ENCODE data around the gene IFNL2. TPM values are rescaled to one million over a fixed set of nuclear protein-coding genes. Genes with fewer than 3 reads are reported as not detected.
"Not testable (repeated sequence)": the region's sequence is repeated elsewhere in the genome, so short reads cannot be mapped to it uniquely, and the experiment has no call there.

Gene IFNL2
- total RNA-seq, 1 donor from 2014 or later, result not detected

- no peak for TF ChIP-seq CTCF (IDR thresholded peaks at IDR 0.05)
- peak; percentile 86 for TF ChIP-seq EZH2 (IDR thresholded peaks at IDR 0.05)
- Mint-ChIP-seq H3K36me3 (peaks cover 6% of the 10 kb centered on the region), H3K27ac (no peak overlapping the region), H3K9me3 (peaks cover 2% of the 10 kb centered on the region), H3K4me3 (peak overlapping the region; percentile 76), H3K27me3 (ENCODE audit: insufficient read depth, low read depth) (peaks cover 32% of the 10 kb centered on the region), H3K4me1 (peaks cover 28% of the 10 kb centered on the region)
- Histone ChIP-seq H3K4me3 (peak overlapping the region; percentile 72), H3K36me3 (no peaks in the 10 kb centered on the region), H4K20me1 (ENCODE audit: low read depth) (peaks cover 28% of the 10 kb centered on the region), H3K4me1 (peaks cover 12% of the 10 kb centered on the region), H3F3A (ENCODE audit: low read depth) (peaks cover 29% of the 10 kb centered on the region), H3K79me2 (ENCODE audit: low read depth) (no peaks in the 10 kb centered on the region), H3K27me3 (peaks cover 64% of the 10 kb centered on the region), H3K4me2 (peak overlapping the region; percentile 87), H3K9me3 (ENCODE audit: low read depth) (no peaks in the 10 kb centered on the region), H3K27ac (no peak overlapping the region), H3K9ac (no peak overlapping the region), H2AFZ (replicated peaks) (peak overlapping the region; percentile 94)
- peak; percentile 93 for DNase-seq (ENCODE audit: low spot score)
Measured at GRCh38 chr19:39307046-39307821, 39.0 kb downstream of the IFNL2 start.

- H3K4me3 ChIP-seq, result peak overlapping the region; percentile 72
- H3K4me3 Mint-ChIP-seq, result peak overlapping the region; percentile 66
Measured at GRCh38 chr19:39307822-39308530, 39.8 kb downstream of the IFNL2 start.

GRCh38 chr19:39308531-39309304 is 40.5 kb downstream of the IFNL2 start:
- Histone ChIP-seq H3K4me1 (peaks cover 12% of the 10 kb centered on the region), H3K4me2 (no peak overlapping the region), H3K36me3 (no peaks in the 10 kb centered on the region), H4K20me1 (ENCODE audit: low read depth) (peaks cover 28% of the 10 kb centered on the region), H3K27ac (no peak overlapping the region), H3K4me3 (peak overlapping the region; percentile 72), H3K9me3 (ENCODE audit: low read depth) (no peaks in the 10 kb centered on the region), H3K79me2 (ENCODE audit: low read depth) (no peaks in the 10 kb centered on the region), H3K27me3 (peaks cover 54% of the 10 kb centered on the region), H2AFZ (replicated peaks) (no peak overlapping the region), H3F3A (ENCODE audit: low read depth) (peaks cover 29% of the 10 kb centered on the region), H3K9ac (no peak overlapping the region)
- Mint-ChIP-seq H3K4me3 (peak overlapping the region; percentile 66), H3K36me3 (peaks cover 9% of the 10 kb centered on the region), H3K9me3 (peaks cover 2% of the 10 kb centered on the region), H3K27me3 (ENCODE audit: insufficient read depth, low read depth) (peaks cover 31% of the 10 kb centered on the region), H3K27ac (no peak overlapping the region), H3K4me1 (peaks cover 22% of the 10 kb centered on the region)
- DNase-seq (ENCODE audit: low spot score), result peak; percentile 75
- TF ChIP-seq EZH2 (IDR thresholded peaks at IDR 0.05) (no peak), CTCF (IDR thresholded peaks at IDR 0.05) (no peak), EZH2phosphoT487 (IDR thresholded peaks at IDR 0.05) (no peak)

More at GRCh38 chr19:39307822-39308530, 39.8 kb downstream of the IFNL2 start:
- no peaks in the 10 kb centered on the region for H3K79me2 ChIP-seq (ENCODE audit: low read depth)
- Mint-ChIP-seq H3K4me1 (peaks cover 28% of the 10 kb centered on the region), H3K27ac (no peak overlapping the region), H3K36me3 (peaks cover 6% of the 10 kb centered on the region), H3K9me3 (peaks cover 2% of the 10 kb centered on the region), H3K27me3 (ENCODE audit: insufficient read depth, low read depth) (peaks cover 32% of the 10 kb centered on the region)
- peak overlapping the region; percentile 94 for H2AFZ ChIP-seq (replicated peaks)
- no peak overlapping the region for H3K9ac ChIP-seq
- TF ChIP-seq CTCF (IDR thresholded peaks at IDR 0.05) (peak; percentile 30), EZH2 (IDR thresholded peaks at IDR 0.05) (peak; percentile 84), EZH2phosphoT487 (IDR thresholded peaks at IDR 0.05) (peak; percentile 78)
- H3F3A ChIP-seq (ENCODE audit: low read depth), result peaks cover 29% of the 10 kb centered on the region
- H3K9me3 ChIP-seq (ENCODE audit: low read depth), result no peaks in the 10 kb centered on the region
- peak overlapping the region; percentile 87 for H3K4me2 ChIP-seq
- DNase-seq (ENCODE audit: low spot score), result peak; percentile 68
- H3K4me1 ChIP-seq, result peaks cover 12% of the 10 kb centered on the region
- peaks cover 28% of the 10 kb centered on the region for H4K20me1 ChIP-seq (ENCODE audit: low read depth)
- no peak overlapping the region for H3K27ac ChIP-seq
- H3K36me3 ChIP-seq, result no peaks in the 10 kb centered on the region
- peaks cover 62% of the 10 kb centered on the region for H3K27me3 ChIP-seq

GRCh38 chr19:39309305-39309670 is 41.1 kb downstream of the IFNL2 start:
- not testable (repeated sequence) for H3K36me3 Mint-ChIP-seq; H3K9ac ChIP-seq; H3K9me3 Mint-ChIP-seq; H2AFZ ChIP-seq (replicated peaks); DNase-seq (ENCODE audit: low spot score); H3K36me3 ChIP-seq; H3K27ac ChIP-seq; H3K9me3 ChIP-seq (ENCODE audit: low read depth); H3K4me2 ChIP-seq; H3K79me2 ChIP-seq (ENCODE audit: low read depth); H3K4me3 ChIP-seq; H3K27ac Mint-ChIP-seq; H3K4me3 Mint-ChIP-seq
- H3K4me1 ChIP-seq, result peaks cover 12% of the 10 kb centered on the region
- H4K20me1 ChIP-seq (ENCODE audit: low read depth), result peaks cover 28% of the 10 kb centered on the region
- H3K27me3 Mint-ChIP-seq (ENCODE audit: insufficient read depth, low read depth), result peaks cover 30% of the 10 kb centered on the region
- H3K4me1 Mint-ChIP-seq, result peaks cover 22% of the 10 kb centered on the region
- H3F3A ChIP-seq (ENCODE audit: low read depth), result peaks cover 29% of the 10 kb centered on the region
- peaks cover 48% of the 10 kb centered on the region for H3K27me3 ChIP-seq
